ENCODE measurements around the gene DAAM2. TPM values are rescaled to one million over a fixed set of nuclear protein-coding genes. Genes with fewer than 3 reads are reported as not detected.
A peak's percentile ranks its signal among the peaks of the same experiment; 100 is the strongest.

Gene DAAM2
- total RNA-seq, 2 donors from 2014 or later = not detected

DNA sequence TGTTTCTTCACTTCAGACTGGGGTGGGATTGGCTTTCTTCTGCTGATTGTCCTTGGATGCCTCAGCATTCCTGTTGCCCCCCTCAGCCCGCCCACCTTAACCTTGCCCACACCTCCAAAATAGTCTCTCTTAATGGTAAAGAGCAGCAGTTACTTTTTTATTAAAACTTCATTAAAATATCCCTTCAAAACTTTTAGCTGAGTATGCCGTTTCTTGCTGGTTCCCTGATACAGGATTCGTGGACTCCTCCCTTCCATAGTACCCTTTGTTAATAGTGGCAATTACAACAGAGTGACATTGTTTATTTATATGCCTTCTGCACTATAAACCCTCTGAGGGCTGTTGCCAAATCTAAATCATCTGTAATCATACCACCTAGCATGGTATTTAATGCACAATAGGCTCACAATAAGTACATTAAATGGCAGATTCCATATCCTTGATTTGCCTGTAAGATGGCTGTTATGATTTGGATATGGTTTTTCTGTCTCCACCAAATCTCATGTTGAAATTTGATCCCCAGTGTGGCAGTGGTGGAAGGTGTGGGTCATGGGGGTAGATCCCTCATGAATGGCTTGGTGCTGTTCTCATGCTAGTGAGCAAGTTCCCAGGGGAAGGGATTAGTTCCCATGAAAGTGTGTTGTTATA lies 145.6 kb downstream of the DAAM2 start:
- no peak for ATAC-seq
- Mint-ChIP-seq H3K36me3 (no peaks in the 10 kb centered on the region), H3K4me3 (no peak overlapping the region), H3K27me3 (peaks cover 14 to 15% of the 10 kb centered on the region in 2 donors), H3K4me1 (ENCODE audit: low read depth in 2 of 2) (peaks cover 5 to 6% of the 10 kb centered on the region in 2 donors), H3K9me3 (no peaks in the 10 kb centered on the region), H3K27ac (no peak overlapping the region)
- no peak for DNase-seq (ENCODE audit: low spot score)

DNA sequence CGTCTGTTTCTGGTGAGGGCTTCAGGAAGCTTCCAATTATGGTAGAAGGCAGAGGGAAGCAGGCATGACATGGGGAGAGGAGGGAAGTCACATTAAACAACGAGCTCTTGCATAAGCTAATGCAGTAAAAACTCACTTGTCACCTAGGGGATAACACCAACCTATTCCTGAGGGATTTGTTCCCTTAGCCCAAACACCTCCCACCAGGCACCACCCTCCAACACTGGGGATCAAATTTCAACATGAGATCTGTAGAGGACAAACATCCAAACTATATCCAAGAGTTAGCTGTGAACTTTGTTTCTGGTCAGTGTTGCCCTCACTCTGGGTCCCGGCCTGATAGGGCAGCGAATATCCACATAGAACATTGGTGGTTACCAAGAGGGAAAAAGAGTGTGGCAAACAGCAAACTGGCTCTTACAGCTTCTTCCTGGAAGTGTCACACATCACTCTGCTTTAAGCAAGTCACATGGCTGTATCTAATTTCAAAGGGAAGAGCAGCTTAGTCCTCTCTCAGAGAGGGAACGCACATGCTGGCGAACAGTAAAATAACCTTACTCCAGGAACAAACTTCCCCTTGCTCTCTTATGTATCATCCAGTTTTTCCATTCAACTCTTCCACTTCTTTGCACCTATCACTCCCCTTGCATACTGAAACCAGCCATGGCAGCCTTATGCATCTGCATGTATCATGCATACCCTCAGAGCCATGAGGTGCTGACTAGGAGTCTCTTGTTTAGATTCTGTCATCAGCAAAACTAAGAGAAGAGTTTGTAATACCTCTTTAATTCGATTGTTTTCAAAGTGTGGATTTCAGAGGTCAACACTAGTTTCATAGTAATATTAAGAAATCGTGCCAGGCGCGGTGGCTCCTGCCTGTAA lies 146.8 kb downstream of the DAAM2 start:
- no peak for ATAC-seq
- Mint-ChIP-seq H3K27ac (no peak overlapping the region), H3K36me3 (no peaks in the 10 kb centered on the region), H3K9me3 (no peaks in the 10 kb centered on the region), H3K4me1 (ENCODE audit: low read depth in 2 of 2) (peaks cover 0 to 3% of the 10 kb centered on the region in 2 donors), H3K27me3 (peaks cover 13 to 14% of the 10 kb centered on the region in 2 donors), H3K4me3 (no peak overlapping the region)
- no peak for DNase-seq (ENCODE audit: low spot score)

DNA sequence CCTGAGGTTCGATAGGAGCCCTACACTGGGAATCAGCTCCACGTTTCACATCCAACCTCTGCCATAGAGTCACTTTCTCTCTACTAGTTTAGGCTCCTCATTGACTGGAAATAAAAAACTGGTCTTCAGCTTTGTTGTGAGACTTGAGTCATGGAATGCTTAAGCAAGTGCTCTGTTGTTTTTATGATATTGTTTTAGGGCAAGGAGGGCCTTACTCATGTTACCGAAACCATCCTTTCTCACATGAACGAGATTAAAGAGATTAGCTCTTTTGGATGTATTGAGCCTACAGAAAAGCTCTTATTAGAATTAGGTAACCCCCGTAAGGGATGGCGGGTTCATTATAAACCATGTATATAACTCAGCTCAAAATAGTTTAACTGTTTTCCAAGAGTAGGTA lies 149.0 kb downstream of the DAAM2 start:
- ATAC-seq = no peak

DNA sequence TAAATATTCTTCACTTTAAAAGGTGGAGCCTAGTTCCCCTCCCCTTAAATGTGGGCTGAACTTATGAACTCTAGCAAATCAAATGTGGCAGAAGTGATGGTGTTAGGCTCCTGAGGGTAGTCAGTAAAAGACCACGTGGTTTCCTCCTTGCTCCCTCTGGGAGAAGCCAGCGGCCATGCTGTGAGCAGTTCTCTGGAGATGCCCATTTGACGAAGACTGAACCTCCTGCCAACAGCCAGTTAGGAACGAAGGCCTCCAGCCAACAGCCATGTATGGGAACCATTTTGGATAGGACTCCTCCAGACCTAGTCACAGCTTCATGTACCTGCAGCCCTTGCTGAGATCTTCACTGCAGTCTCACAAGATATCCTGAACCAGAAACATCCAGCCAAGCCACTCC lies 149.6 kb downstream of the DAAM2 start:
- Mint-ChIP-seq H3K9me3 (no peaks in the 10 kb centered on the region), H3K36me3 (no peaks in the 10 kb centered on the region), H3K27me3 (peaks cover 13 to 15% of the 10 kb centered on the region in 2 donors), H3K4me1 (ENCODE audit: low read depth in 2 of 2) (no peaks in the 10 kb centered on the region), H3K4me3 (no peak overlapping the region), H3K27ac (no peak overlapping the region)
- no peak for ATAC-seq
- no peak for DNase-seq (ENCODE audit: low spot score)

More for the DNA sequence above, 149.0 kb downstream of the DAAM2 start:
- DNase-seq (ENCODE audit: low spot score) = no peak
- no peaks in the 10 kb centered on the region for H3K36me3 Mint-ChIP-seq
- H3K4me3 Mint-ChIP-seq = no peak overlapping the region
- H3K27ac Mint-ChIP-seq = no peak overlapping the region
- H3K4me1 Mint-ChIP-seq (ENCODE audit: low read depth in 2 of 2) = no peaks in the 10 kb centered on the region
- H3K27me3 Mint-ChIP-seq = peaks cover 13 to 14% of the 10 kb centered on the region in 2 donors
- no peaks in the 10 kb centered on the region for H3K9me3 Mint-ChIP-seq

DNA sequence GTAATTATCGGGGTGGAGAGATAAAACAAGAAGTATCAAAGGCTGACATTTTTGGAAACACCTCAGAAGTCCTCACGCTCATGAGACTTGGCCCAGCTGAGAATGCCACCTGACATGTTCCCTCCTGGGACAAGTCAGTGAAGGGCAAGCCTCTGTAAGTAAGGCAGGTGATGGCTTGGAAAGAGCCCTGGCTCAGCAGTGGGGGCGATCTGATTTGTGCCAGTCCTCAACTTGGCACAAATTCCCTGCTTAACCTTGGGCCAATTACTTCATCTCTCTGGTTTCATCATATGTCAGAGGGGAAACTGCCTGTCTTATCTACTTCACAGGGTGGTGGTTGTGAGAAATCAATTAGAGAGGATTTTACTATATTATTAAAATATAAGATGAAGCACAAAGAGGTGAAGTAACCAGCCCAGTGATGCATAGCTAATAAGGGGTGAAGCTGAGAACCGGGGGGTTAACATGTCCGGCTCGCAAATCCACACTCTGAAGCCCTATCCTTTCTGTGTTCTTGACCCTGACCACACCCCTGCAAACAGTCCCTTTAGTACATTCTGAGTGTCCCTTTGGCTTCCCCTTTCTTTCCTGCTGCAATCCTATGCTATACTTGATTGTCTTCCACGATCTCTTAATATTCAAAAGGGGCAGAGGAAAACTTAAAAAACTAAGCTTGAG lies 150.9 kb downstream of the DAAM2 start:
- Mint-ChIP-seq H3K4me1 (ENCODE audit: low read depth in 2 of 2) (no peaks in the 10 kb centered on the region), H3K4me3 (no peak overlapping the region)
- ATAC-seq = no peak

DNA sequence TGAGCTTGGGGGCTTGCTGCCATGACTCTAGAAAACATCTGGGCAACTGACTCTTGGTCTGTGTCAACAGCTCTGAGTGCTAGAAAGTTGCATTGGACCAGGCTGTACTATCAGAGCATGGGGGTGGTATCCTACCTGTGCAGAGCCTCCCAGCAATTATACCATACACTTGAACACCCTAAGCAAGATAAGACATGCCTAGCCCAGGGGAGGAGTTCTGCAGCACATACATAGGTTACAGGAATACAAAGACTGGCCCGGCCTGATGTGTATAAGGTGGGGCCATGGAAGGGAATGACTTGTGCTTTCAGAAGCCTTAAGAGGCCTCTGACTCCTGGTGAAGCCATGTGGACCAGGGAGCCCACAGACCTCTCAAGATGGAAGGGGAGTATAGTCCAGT lies 153.4 kb downstream of the DAAM2 start:
- Mint-ChIP-seq H3K4me1 (ENCODE audit: low read depth in 2 of 2) (no peaks in the 10 kb centered on the region), H3K36me3 (no peaks in the 10 kb centered on the region), H3K4me3 (no peak overlapping the region), H3K9me3 (no peaks in the 10 kb centered on the region), H3K27ac (no peak overlapping the region), H3K27me3 (peaks cover 0 to 2% of the 10 kb centered on the region in 2 donors)
- DNase-seq (ENCODE audit: low spot score) (no peak), ATAC-seq (peak in 1 of 2 donors; percentile 24)

More for the DNA sequence above, 150.9 kb downstream of the DAAM2 start:
- H3K36me3 Mint-ChIP-seq = no peaks in the 10 kb centered on the region
- no peak for DNase-seq (ENCODE audit: low spot score)
- peaks cover under 1 to 8% of the 10 kb centered on the region in 2 donors for H3K27me3 Mint-ChIP-seq
- no peaks in the 10 kb centered on the region for H3K9me3 Mint-ChIP-seq
- H3K27ac Mint-ChIP-seq = no peak overlapping the region

DNA sequence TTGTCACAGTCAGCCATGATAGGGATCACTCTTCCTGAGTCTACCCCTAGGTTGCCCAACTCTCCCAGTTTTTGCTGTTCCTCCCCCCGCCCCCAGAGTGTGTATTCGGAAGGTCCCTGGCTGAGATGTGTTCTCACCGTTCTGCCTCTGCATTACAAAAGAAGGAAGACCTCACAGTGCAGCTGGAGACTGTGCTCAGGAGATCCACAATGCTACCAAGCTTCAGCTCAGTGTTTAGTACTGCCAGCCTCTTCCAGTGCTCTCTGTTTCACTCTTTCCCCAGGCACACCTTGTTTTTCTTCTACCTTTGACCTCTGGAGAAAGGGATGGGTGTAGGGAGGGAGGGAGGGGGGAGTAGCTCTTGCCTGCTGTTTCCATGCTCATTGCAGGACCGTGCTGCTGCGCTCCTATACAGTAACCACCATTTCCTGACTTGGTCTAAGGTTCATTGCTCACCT lies 155.5 kb downstream of the DAAM2 start:
- H3K4me1 Mint-ChIP-seq (ENCODE audit: low read depth in 2 of 2) = no peaks in the 10 kb centered on the region
- no peak overlapping the region for H3K27ac Mint-ChIP-seq
- no peaks in the 10 kb centered on the region for H3K36me3 Mint-ChIP-seq
- no peak for DNase-seq (ENCODE audit: low spot score)
- ATAC-seq = no peak
- H3K9me3 Mint-ChIP-seq = no peaks in the 10 kb centered on the region
- H3K27me3 Mint-ChIP-seq = peaks cover 0 to 2% of the 10 kb centered on the region in 2 donors
- H3K4me3 Mint-ChIP-seq = no peak overlapping the region

DNA sequence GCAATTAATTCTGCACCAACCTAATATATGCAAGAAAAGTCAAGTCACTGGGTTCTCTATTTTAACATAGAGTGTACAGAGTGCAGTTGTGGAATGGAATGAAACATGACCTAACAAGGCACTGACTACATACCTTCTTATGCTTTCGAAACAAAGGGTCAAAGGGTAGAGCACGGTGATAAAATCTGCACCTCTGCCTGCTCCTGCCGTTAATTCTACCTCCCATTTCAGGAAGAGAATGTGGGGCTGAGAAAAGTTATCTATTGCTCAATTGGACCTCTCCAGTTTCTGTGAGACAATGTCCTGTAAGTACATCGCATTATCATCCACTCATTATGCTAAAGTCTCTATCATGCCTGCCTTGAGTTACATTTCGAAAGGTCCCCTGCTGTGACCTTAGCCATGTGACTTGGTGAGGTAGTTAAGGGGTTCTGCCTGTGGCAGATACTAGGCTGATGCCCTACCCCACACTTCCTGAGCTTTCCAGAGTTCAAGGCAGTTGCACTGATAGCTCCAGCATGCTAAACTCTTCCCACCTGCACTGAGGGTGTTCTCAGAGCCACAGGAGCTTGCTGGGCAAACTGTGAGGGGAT lies 156.1 kb downstream of the DAAM2 start:
- no peaks in the 10 kb centered on the region for H3K4me1 Mint-ChIP-seq (ENCODE audit: low read depth in 2 of 2)
- H3K9me3 Mint-ChIP-seq = no peaks in the 10 kb centered on the region
- no peak overlapping the region for H3K27ac Mint-ChIP-seq
- H3K36me3 Mint-ChIP-seq = no peaks in the 10 kb centered on the region
- peaks cover 0 to 2% of the 10 kb centered on the region in 2 donors for H3K27me3 Mint-ChIP-seq
- no peak overlapping the region for H3K4me3 Mint-ChIP-seq
- DNase-seq (ENCODE audit: low spot score) (no peak), ATAC-seq (no peak)

DNA sequence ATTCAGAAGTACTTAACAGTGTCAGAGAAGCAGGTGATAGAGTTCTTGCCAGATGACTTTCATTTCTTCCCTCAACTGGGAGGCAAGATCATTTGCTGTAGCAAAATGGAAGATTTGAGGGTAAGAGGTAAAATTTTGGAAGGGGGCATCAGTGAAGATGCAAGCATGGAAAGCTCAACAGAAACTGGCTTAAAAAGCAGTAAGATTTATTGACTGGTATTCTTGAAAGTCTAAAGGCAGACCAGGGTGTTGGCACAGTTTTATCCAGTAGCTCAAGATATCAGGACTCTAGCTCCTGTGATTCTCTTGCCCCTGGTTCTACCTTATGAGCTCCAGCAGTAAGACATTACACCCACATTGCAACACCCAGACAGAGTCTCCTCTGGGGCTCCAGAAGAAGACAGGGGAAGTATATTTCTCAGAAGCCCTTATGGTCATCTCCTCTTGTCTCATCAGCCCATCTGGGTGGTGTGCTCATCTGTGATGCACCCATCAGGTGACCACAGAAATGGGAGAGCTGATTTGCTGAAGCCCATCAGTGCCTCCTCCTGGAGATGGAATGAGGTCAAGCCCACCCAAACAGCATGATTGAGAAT lies 158.0 kb downstream of the DAAM2 start:
- no peak for DNase-seq (ENCODE audit: low spot score)
- no peaks in the 10 kb centered on the region for H3K9me3 Mint-ChIP-seq
- H3K36me3 Mint-ChIP-seq = no peaks in the 10 kb centered on the region
- ATAC-seq = no peak
- H3K27ac Mint-ChIP-seq = no peak overlapping the region
- no peaks in the 10 kb centered on the region for H3K4me1 Mint-ChIP-seq (ENCODE audit: low read depth in 2 of 2)
- H3K27me3 Mint-ChIP-seq = peaks cover 4 to 5% of the 10 kb centered on the region in 2 donors
- H3K4me3 Mint-ChIP-seq = no peak overlapping the region

DNA sequence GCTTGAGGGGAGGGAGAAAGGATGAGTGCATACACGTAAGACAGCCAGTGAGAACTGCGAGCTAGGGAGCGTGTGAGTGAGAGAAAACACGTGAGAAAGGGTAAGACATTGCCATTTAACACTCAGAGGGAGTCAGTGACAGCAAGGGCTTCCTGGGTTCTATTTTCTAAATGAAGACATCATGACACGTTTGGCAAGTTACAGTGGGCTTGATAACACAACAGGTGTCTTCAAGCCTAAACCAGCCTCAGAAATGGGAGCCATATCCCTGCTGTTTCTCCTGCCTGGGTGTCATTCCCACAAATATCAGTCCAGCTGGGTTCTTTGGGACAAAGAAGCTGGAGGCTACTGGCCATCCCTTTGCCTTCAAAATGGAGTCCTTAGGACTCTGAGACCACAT lies 159.0 kb downstream of the DAAM2 start:
- no peak overlapping the region for H3K4me3 Mint-ChIP-seq
- H3K27ac Mint-ChIP-seq = no peak overlapping the region
- H3K9me3 Mint-ChIP-seq = no peaks in the 10 kb centered on the region
- no peak for DNase-seq (ENCODE audit: low spot score)
- H3K4me1 Mint-ChIP-seq (ENCODE audit: low read depth in 2 of 2) = no peaks in the 10 kb centered on the region
- peaks cover 8 to 14% of the 10 kb centered on the region in 2 donors for H3K27me3 Mint-ChIP-seq
- ATAC-seq = no peak
- no peaks in the 10 kb centered on the region for H3K36me3 Mint-ChIP-seq

DNA sequence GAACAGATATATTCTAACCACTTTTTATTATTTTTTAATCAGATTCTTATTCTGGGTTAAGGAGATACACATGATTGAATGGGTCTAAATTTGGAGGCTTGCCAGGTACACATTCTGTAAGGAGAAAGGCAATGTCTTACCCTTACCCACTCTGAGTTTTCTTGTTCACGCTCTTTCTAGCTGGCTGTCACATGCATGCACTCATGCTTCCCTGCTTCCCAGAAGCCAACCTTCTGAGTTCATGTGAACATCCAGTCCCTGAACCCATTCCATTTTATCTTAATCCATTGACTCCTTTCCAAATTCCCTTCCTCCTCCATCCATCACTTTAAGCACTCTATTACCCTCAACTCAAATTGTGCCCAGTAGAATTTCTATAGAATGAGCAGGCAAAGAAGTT lies 159.5 kb downstream of the DAAM2 start:
- Mint-ChIP-seq H3K4me3 (no peak overlapping the region), H3K27me3 (peaks cover 6 to 14% of the 10 kb centered on the region in 2 donors), H3K9me3 (no peaks in the 10 kb centered on the region), H3K36me3 (no peaks in the 10 kb centered on the region), H3K27ac (no peak overlapping the region), H3K4me1 (ENCODE audit: low read depth in 2 of 2) (no peaks in the 10 kb centered on the region)
- no peak for DNase-seq (ENCODE audit: low spot score)
- ATAC-seq = no peak

DNA sequence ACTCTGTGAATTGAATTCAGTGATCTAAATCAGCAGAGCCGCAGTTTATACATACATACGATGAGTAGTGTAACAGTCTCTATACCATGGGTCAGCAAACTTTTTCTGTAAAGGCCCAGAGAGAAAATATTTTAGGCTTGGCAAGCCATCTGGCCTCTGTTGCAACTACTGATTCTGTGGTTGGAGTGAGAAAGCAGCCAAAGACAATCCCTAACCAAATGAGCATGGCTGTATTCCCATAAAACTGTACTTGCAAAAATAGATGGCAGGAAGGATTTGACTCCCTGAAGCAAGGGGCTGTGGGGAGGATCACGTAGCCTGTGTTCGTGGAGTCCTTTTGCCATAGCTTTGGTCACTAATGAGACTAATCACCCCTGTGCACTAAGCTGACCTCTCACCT lies 160.0 kb downstream of the DAAM2 start:
- DNase-seq (ENCODE audit: low spot score) (no peak), ATAC-seq (no peak)
- H3K4me1 Mint-ChIP-seq (ENCODE audit: low read depth in 2 of 2) = no peaks in the 10 kb centered on the region
- no peaks in the 10 kb centered on the region for H3K36me3 Mint-ChIP-seq
- no peak overlapping the region for H3K27ac Mint-ChIP-seq
- no peaks in the 10 kb centered on the region for H3K9me3 Mint-ChIP-seq
- H3K27me3 Mint-ChIP-seq = peaks cover 9 to 14% of the 10 kb centered on the region in 2 donors
- no peak overlapping the region for H3K4me3 Mint-ChIP-seq

DNA sequence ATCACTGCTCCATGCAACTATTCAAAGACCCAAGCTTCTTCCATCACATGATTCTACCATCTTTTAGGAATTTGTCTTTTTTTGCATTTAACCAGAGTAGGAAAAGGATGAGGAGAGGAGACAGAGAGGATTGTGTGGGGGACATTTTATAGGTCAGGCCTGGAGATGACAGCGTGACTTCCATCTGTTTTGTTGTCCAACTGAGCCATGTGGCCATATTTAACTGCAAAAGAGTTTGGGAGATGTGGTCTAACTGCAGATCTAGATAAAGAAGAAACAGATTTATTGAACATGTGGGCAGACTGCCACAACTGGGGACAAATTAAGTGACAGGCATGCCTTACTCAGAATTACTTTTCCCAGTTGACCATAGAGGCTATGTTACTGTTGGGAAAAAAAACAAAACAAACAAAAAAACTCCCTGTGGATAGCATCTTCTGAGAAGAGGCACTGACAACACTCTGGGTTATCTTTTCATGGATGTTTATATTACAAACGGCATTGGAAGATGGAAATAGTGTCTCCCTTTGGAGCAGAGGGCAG lies 161.0 kb downstream of the DAAM2 start:
- ATAC-seq (no peak), DNase-seq (ENCODE audit: low spot score) (no peak)
- Mint-ChIP-seq H3K27ac (no peak overlapping the region), H3K9me3 (no peaks in the 10 kb centered on the region), H3K4me1 (ENCODE audit: low read depth in 2 of 2) (no peaks in the 10 kb centered on the region), H3K4me3 (no peak overlapping the region), H3K27me3 (peaks cover 14 to 21% of the 10 kb centered on the region in 2 donors), H3K36me3 (no peaks in the 10 kb centered on the region)

Measured in natural killer cell treated with Interleukin-12 subunit alpha and Interleukin-12 subunit beta and Interleukin-15 and Interleukin-18, amount 100 ng/mL, for 72 hours (primary cell).